Stimulated activated CD4-positive, alpha-beta T cell treated with anti-CD3 and anti-CD28 coated beads, Interleukin-4, amount 100 ng/mL, for 4 hours (primary cell): ENCODE results near the gene SOBP.

Experiments
- DNase-seq, 2 experiments: peaks; one replicate each; pipeline ENCODE4 v3.0.0-alpha.2; 2020

The SOBP gene

GRCh38 chr6:107622269-107622668 is 132.4 kb downstream of the SOBP start:
- DNase-seq: no peak

- no peak for DNase-seq
These were observed 134.1 kb downstream of the SOBP start for GRCh38 chr6:107624050-107624449.

- DNase-seq: no peak
These were observed 134.6 kb downstream of the SOBP start for GRCh38 chr6:107624541-107624940.

- DNase-seq: no peak
These were observed 135.3 kb downstream of the SOBP start for GRCh38 chr6:107625264-107625663.

GRCh38 chr6:107626645-107627044 is 136.7 kb downstream of the SOBP start:
- DNase-seq: no peak

- no peak for DNase-seq
These were observed 138.1 kb downstream of the SOBP start for GRCh38 chr6:107627969-107628368.

- DNase-seq: no peak
These were observed 139.0 kb downstream of the SOBP start for GRCh38 chr6:107628878-107629277.

- DNase-seq: no peak
These were observed 139.7 kb downstream of the SOBP start for GRCh38 chr6:107629548-107630129.

GRCh38 chr6:107630348-107630977 is 140.5 kb downstream of the SOBP start:
- no peak for DNase-seq

GRCh38 chr6:107632381-107633136 is 142.6 kb downstream of the SOBP start:
- no peak for DNase-seq

GRCh38 chr6:107633680-107634323 is 143.9 kb downstream of the SOBP start:
- DNase-seq: no peak

GRCh38 chr6:107634324-107635056 is 144.6 kb downstream of the SOBP start:
- no peak for DNase-seq

GRCh38 chr6:107635057-107635515 is 145.2 kb downstream of the SOBP start:
- DNase-seq: no peak

- DNase-seq: no peak
These were observed 146.6 kb downstream of the SOBP start for GRCh38 chr6:107636486-107636885.

GRCh38 chr6:107637316-107638315 is 147.7 kb downstream of the SOBP start:
- no peak for DNase-seq

- DNase-seq: no peak
These were observed 148.6 kb downstream of the SOBP start for GRCh38 chr6:107638493-107638892.

GRCh38 chr6:107639511-107639910 is 149.6 kb downstream of the SOBP start:
- no peak for DNase-seq

- DNase-seq: no peak
These were observed 151.2 kb downstream of the SOBP start for GRCh38 chr6:107641071-107641470.

- DNase-seq: no peak
These were observed 151.6 kb downstream of the SOBP start for GRCh38 chr6:107641500-107641941.

- DNase-seq: no peak
These were observed 152.4 kb downstream of the SOBP start for GRCh38 chr6:107642095-107642860.

GRCh38 chr6:107642861-107643328 is 153.0 kb downstream of the SOBP start:
- no peak for DNase-seq
